NCI-H1048 (cell line): ENCODE measurements around the gene TBXA2R.
"Not testable (repeated sequence)": the region's sequence is repeated elsewhere in the genome, so short reads cannot be mapped to it uniquely, and the experiment has no call there.

Experiments
- DNase-seq: peaks from one replicate; lab custom pipeline; 2025; lab: John Stamatoyannopoulos, UW

Gene TBXA2R

GRCh38 chr19:3639479-3639878 is 32.8 kb upstream of the TBXA2R start:
- no peak for DNase-seq

GRCh38 chr19:3638208-3639193 is 31.8 kb upstream of the TBXA2R start:
- no peak for DNase-seq

- DNase-seq = no peak
These were observed 30.9 kb upstream of the TBXA2R start for GRCh38 chr19:3637621-3638020.

- no peak for DNase-seq
These were observed 30.3 kb upstream of the TBXA2R start for GRCh38 chr19:3636962-3637361.

- DNase-seq = no peak
These were observed 29.8 kb upstream of the TBXA2R start for GRCh38 chr19:3636506-3636905.

GRCh38 chr19:3634496-3635045 is 27.9 kb upstream of the TBXA2R start:
- no peak for DNase-seq

- DNase-seq = no peak
These were observed 26.9 kb upstream of the TBXA2R start for GRCh38 chr19:3633559-3633988.

GRCh38 chr19:3632739-3633558 is 26.3 kb upstream of the TBXA2R start:
- no peak for DNase-seq

GRCh38 chr19:3632098-3632497 is 25.4 kb upstream of the TBXA2R start:
- no peak for DNase-seq

GRCh38 chr19:3631053-3631861 is 24.6 kb upstream of the TBXA2R start:
- no peak for DNase-seq

GRCh38 chr19:3628766-3629165 is 22.1 kb upstream of the TBXA2R start:
- not testable (repeated sequence) for DNase-seq

- DNase-seq = no peak
These were observed 20.7 kb upstream of the TBXA2R start for GRCh38 chr19:3627351-3627723.

- DNase-seq = peak; percentile 96
These were observed 20.0 kb upstream of the TBXA2R start, which contains the start of gene CACTIN for GRCh38 chr19:3626473-3627350. Gene CACTIN (minus strand): TSS chr19:3626790. CDS start chr19:3626762, 28 bp downstream.

- no peak for DNase-seq
These were observed 19.4 kb upstream of the TBXA2R start for GRCh38 chr19:3625996-3626472.

- DNase-seq = no peak
These were observed 17.0 kb upstream of the TBXA2R start for GRCh38 chr19:3623716-3624115.

- no peak for DNase-seq
These were observed 15.5 kb upstream of the TBXA2R start for GRCh38 chr19:3622224-3622623.

- no peak for DNase-seq
These were observed 15.0 kb upstream of the TBXA2R start for GRCh38 chr19:3621689-3622088.

GRCh38 chr19:3620817-3621547 is 14.3 kb upstream of the TBXA2R start:
- no peak for DNase-seq

GRCh38 chr19:3620145-3620816 is 13.6 kb upstream of the TBXA2R start:
- no peak for DNase-seq
